Hepatocyte (in vitro differentiated cells): ENCODE results near the gene LMX1A. TPM values are rescaled to one million over a fixed set of nuclear protein-coding genes. Genes with fewer than 3 reads are reported as not detected.
A peak's percentile ranks its signal among the peaks of the same experiment; 100 is the strongest.

Experiments
- DNase-seq: peaks from one replicate; pipeline ENCODE4 v3.0.0-alpha.2; 2016; ENCODE audit warnings: low spot score
- H2AFZ ChIP-seq: fragments of 200-600 bp; sonication (generic); 2 replicates; pipeline ENCODE4 v1.6.0; 2016; ENCODE audit warnings: antibody characterized with exemption, mild to moderate bottlenecking
- H3K27ac ChIP-seq: fragments of 200-600 bp; sonication (generic); 2 replicates; pipeline ENCODE4 v1.5.1; 2016; ENCODE audit warnings: mild to moderate bottlenecking
- H3K27me3 ChIP-seq: fragments of 200-600 bp; sonication (generic); 2 replicates; pipeline ENCODE4 v1.6.1; 2016
- H3K36me3 ChIP-seq: fragments of 200-600 bp; sonication (generic); replicated peaks from 2 replicates; pipeline ENCODE4 v1.5.1; 2016; ENCODE audit warnings: low read depth; ENCODE audit not compliant: insufficient read depth
- H3K4me1 ChIP-seq: fragments of 200-600 bp; sonication (generic); 2 replicates; pipeline ENCODE4 v1.5.1; 2016; ENCODE audit warnings: mild to moderate bottlenecking, moderate library complexity; ENCODE audit not compliant: insufficient read depth
- H3K4me2 ChIP-seq: fragments of 200-600 bp; sonication (generic); 2 replicates; pipeline ENCODE4 v1.6.0; 2016
- H3K4me3 ChIP-seq: fragments of 200-600 bp; sonication (generic); 2 replicates; pipeline ENCODE4 v1.5.1; 2016; ENCODE audit warnings: mild to moderate bottlenecking
- H3K79me2 ChIP-seq: fragments of 200-600 bp; sonication (generic); 2 replicates; pipeline ENCODE4 v1.6.0; 2017; ENCODE audit warnings: mild to moderate bottlenecking
- H3K9me2 ChIP-seq: fragments of 200-600 bp; sonication (generic); replicated peaks from 2 replicates; pipeline ENCODE4 v1.6.0; 2017; ENCODE audit warnings: mild to moderate bottlenecking; ENCODE audit not compliant: insufficient read depth
- H3K9me3 ChIP-seq: fragments of 200-600 bp; sonication (generic); 2 replicates; pipeline ENCODE4 v1.5.1; 2016; ENCODE audit warnings: low read depth, mild to moderate bottlenecking
- H4K20me1 ChIP-seq: fragments of 200-600 bp; sonication (generic); 2 replicates; pipeline ENCODE4 v1.6.0; 2016; ENCODE audit warnings: mild to moderate bottlenecking; ENCODE audit not compliant: insufficient read depth, poor library complexity, severe bottlenecking
- CTCF ChIP-seq: fragments of 200-600 bp; sonication (generic); IDR thresholded peaks from 2 replicates; pipeline ENCODE4 v1.5.1; 2016; ENCODE audit warnings: antibody characterized with exemption, mild to moderate bottlenecking; ENCODE audit not compliant: poor library complexity
- EZH2 ChIP-seq: fragments of 200-600 bp; sonication (generic); IDR thresholded peaks from 2 replicates; pipeline ENCODE4 v1.6.1; 2016; ENCODE audit warnings: antibody characterized with exemption, mild to moderate bottlenecking, borderline replicate concordance
- EZH2phosphoT487 ChIP-seq: fragments of 200-600 bp; sonication (generic); IDR thresholded peaks from one replicate; pipeline ENCODE4 v1.6.1; 2018; ENCODE audit warnings: antibody characterized with exemption, mild to moderate bottlenecking, low read depth, moderate library complexity; ENCODE audit not compliant: unreplicated experiment, severe bottlenecking
- WGBS: methylation state at CpG from one replicate; pipeline ENCODE4 v1.1.6; 2016; ENCODE audit warnings: low lambda C conversion rate; ENCODE audit errors: missing lambda C conversion rate; 5-methylcytosine and 5-hydroxymethylcytosine counted together
- polyA plus RNA-seq: library from polyadenylated mRNA; unstranded; fragments of >200 nt; fragmentation: Nextera tagmentation; extraction: Ambion mirVana; gene quantifications from 2 replicates; pipeline ENCODE4 v1.2.1, GENCODE V29; 2016
- total RNA-seq: library from RNA; depleted of rRNA; stranded (reverse); fragments of >200 nt; gene quantifications from 2 replicates; pipeline ENCODE4 v1.2.3, GENCODE V29; 2014

LMX1A gene
- total and polyA plus RNA-seq, 2 experiments from 2014 or later = not detected

GRCh38 chr1:165371588-165372225 is 15.2 kb upstream of the LMX1A start:
- H3K4me3 ChIP-seq = no peak overlapping the region
- TF ChIP-seq CTCF (no peak), EZH2 (no peak), EZH2phosphoT487 (no peak)
- H3K4me2 ChIP-seq = peak overlapping the region; percentile 1
- 46% methylated on average over 5 of the region's 5 CpGs for WGBS
- DNase-seq = no peak
- H2AFZ ChIP-seq = no peak overlapping the region
- no peaks in the 10 kb centered on the region for H3K9me2 ChIP-seq
- peaks cover 21% of the 10 kb centered on the region for H3K4me1 ChIP-seq
- no peaks in the 10 kb centered on the region for H4K20me1 ChIP-seq
- no peak overlapping the region for H3K27ac ChIP-seq
- H3K36me3 ChIP-seq = no peaks in the 10 kb centered on the region
- H3K27me3 ChIP-seq = peaks cover 13% of the 10 kb centered on the region
- no peaks in the 10 kb centered on the region for H3K9me3 ChIP-seq
- no peaks in the 10 kb centered on the region for H3K79me2 ChIP-seq

- no peaks in the 10 kb centered on the region for H4K20me1 ChIP-seq
- H3K27ac ChIP-seq = no peak overlapping the region
- peaks cover under 1% of the 10 kb centered on the region for H3K4me1 ChIP-seq
- H3K9me2 ChIP-seq = no peaks in the 10 kb centered on the region
- no peaks in the 10 kb centered on the region for H3K36me3 ChIP-seq
- no peaks in the 10 kb centered on the region for H3K79me2 ChIP-seq
- H3K4me3 ChIP-seq = no peak overlapping the region
- no peak overlapping the region for H2AFZ ChIP-seq
- 23% methylated on average over 9 of the region's 9 CpGs for WGBS
- TF ChIP-seq EZH2phosphoT487 (no peak), CTCF (peak; percentile 84), EZH2 (no peak)
- no peaks in the 10 kb centered on the region for H3K9me3 ChIP-seq
- peak; percentile 73 for DNase-seq
- H3K4me2 ChIP-seq = no peak overlapping the region
- peaks cover 26% of the 10 kb centered on the region for H3K27me3 ChIP-seq
These were observed 12.8 kb upstream of the LMX1A start for GRCh38 chr1:165369255-165369848.

- peaks cover 21% of the 10 kb centered on the region for H3K27me3 ChIP-seq
- peak; percentile 87 for DNase-seq
- no peaks in the 10 kb centered on the region for H3K79me2 ChIP-seq
- no peaks in the 10 kb centered on the region for H3K9me2 ChIP-seq
- H4K20me1 ChIP-seq = no peaks in the 10 kb centered on the region
- H3K4me1 ChIP-seq = no peaks in the 10 kb centered on the region
- no peak overlapping the region for H3K27ac ChIP-seq
- H3K4me2 ChIP-seq = no peak overlapping the region
- WGBS = 44% methylated on average over 7 of the region's 7 CpGs
- TF ChIP-seq EZH2 (no peak), CTCF (peak; percentile 89)
- no peak overlapping the region for H3K4me3 ChIP-seq
- no peak overlapping the region for H2AFZ ChIP-seq
- H3K9me3 ChIP-seq = no peaks in the 10 kb centered on the region
- no peaks in the 10 kb centered on the region for H3K36me3 ChIP-seq
These were observed 11.0 kb upstream of the LMX1A start for GRCh38 chr1:165367375-165367993.
